ENCODE data around the gene MYL12B. TPM values are rescaled to one million over a fixed set of nuclear protein-coding genes. Genes with fewer than 3 reads are reported as not detected.
A peak's percentile ranks its signal among the peaks of the same experiment; 100 is the strongest.

Gene MYL12B
- total RNA-seq, 2 experiments from 2014 or later: 230 to 260 TPM

GRCh38 chr18:3297025-3297984, 35.4 kb downstream of the MYL12B start:
- TF ChIP-seq EZH2phosphoT487 (IDR thresholded peaks at IDR 0.05; ENCODE audit: borderline replicate concordance, low read depth, low read length) (no peak), CTCF (conservative IDR thresholded peaks at IDR 0.05; ENCODE audit: low read length) (peak; percentile 98)
- peaks cover 10% of the 10 kb centered on the region for H3K36me3 ChIP-seq (ENCODE audit: insufficient read depth, low read length)
- intact Hi-C loops (cut with micrococcal nuclease; ENCODE audit: unreplicated experiment): loop anchor here (1.0 to 5.0 kb wide), 5 partner anchors 18 to 369 kb away; no protein-coding TSS in a partner anchor
- peaks cover 4% of the 10 kb centered on the region; the same call in 1 of the 2 replicates for H3K9me3 ChIP-seq (ENCODE audit: low read length)
- peak overlapping the region; percentile 57 for H3K27ac ChIP-seq (ENCODE audit: low read depth, low read length, poor library complexity, severe bottlenecking)
- H4K20me1 ChIP-seq (ENCODE audit: insufficient read depth, low read length): no peaks in the 10 kb centered on the region
- peaks cover 6% of the 10 kb centered on the region; the same call in 1 of the 2 replicates for H3K79me2 ChIP-seq (ENCODE audit: insufficient read depth, low read depth, low read length)
- TSS peak; percentile 74 for BruUV-seq (replicated peaks)
- ChIA-PET POLR2A (interaction anchor here (0.6 to 2.6 kb wide), 24 partner anchors 8 to 476 kb away, joined by 3 to 18 read pairs (median 3); no protein-coding TSS in a partner anchor), CTCF (ENCODE audit: unreplicated experiment) (interaction anchor here (0.5 to 1.6 kb wide), 9 partner anchors 15 to 617 kb away, joined by 3 to 10 read pairs (median 3); no protein-coding TSS in a partner anchor)
- no peaks in the 10 kb centered on the region for H3K9me2 ChIP-seq (ENCODE audit: insufficient read depth, low read length)
- peak overlapping the region; percentile 85 for H3K4me3 ChIP-seq (ENCODE audit: low read depth, low read length, poor library complexity, severe bottlenecking)
- H3K4me2 ChIP-seq (ENCODE audit: low read length): peak overlapping the region; percentile 95
- DNase-seq (ENCODE audit: low spot score): peak; percentile 97
- peaks cover 10% of the 10 kb centered on the region for H3K4me1 ChIP-seq (ENCODE audit: insufficient read depth, low read length, poor library complexity, severe bottlenecking)
- H2AFZ ChIP-seq (ENCODE audit: low read length): peak overlapping the region; percentile 47

- no peak for TF ChIP-seq CTCF (conservative IDR thresholded peaks at IDR 0.05; ENCODE audit: low read length)
- TF ChIP-seq EZH2phosphoT487 (IDR thresholded peaks at IDR 0.05; ENCODE audit: borderline replicate concordance, low read depth, low read length): no peak
- Histone ChIP-seq H3K9me2 (ENCODE audit: insufficient read depth, low read length) (no peaks in the 10 kb centered on the region), H3K4me1 (ENCODE audit: insufficient read depth, low read length, poor library complexity, severe bottlenecking) (no peaks in the 10 kb centered on the region), H2AFZ (ENCODE audit: low read length) (0 out of 2 replicates have a peak overlapping the region, but pooled peaks have one; percentile 43), H3K4me3 (ENCODE audit: low read depth, low read length, poor library complexity, severe bottlenecking) (no peak overlapping the region), H3K9me3 (ENCODE audit: low read length) (no peaks in the 10 kb centered on the region), H3K4me2 (ENCODE audit: low read length) (no peak overlapping the region), H3K79me2 (ENCODE audit: insufficient read depth, low read depth, low read length) (no peaks in the 10 kb centered on the region), H3K36me3 (ENCODE audit: insufficient read depth, low read length) (no peaks in the 10 kb centered on the region), H3K27ac (ENCODE audit: low read depth, low read length, poor library complexity, severe bottlenecking) (no peak overlapping the region), H4K20me1 (ENCODE audit: insufficient read depth, low read length) (no peaks in the 10 kb centered on the region)
- ChIA-PET POLR2A (interaction anchor here (1.2 kb wide), 1 partner anchor 9 kb away, joined by 6 read pairs; no protein-coding TSS in a partner anchor), CTCF (ENCODE audit: unreplicated experiment) (no interaction called here)
- intact Hi-C loops (cut with micrococcal nuclease; ENCODE audit: unreplicated experiment): no loop called here
- no TSS peak for BruUV-seq (replicated peaks)
- no peak for DNase-seq (ENCODE audit: low spot score)
These were observed 42.9 kb downstream of the MYL12B start for GRCh38 chr18:3304832-3305231.

Measured in OCI-LY7 (cell line).